GM12878 (cell line): ENCODE data around the gene MRPL33. TPM values are rescaled to one million over a fixed set of nuclear protein-coding genes. Genes with fewer than 3 reads are reported as not detected.
A peak's percentile ranks its signal among the peaks of the same experiment; 100 is the strongest.

ENCODE experiments used
- ATAC-seq: fragments of 200-7000 bp; cut with Tn5 transposase; 3 replicates; pipeline ENCODE4 v1.9.1; 2020; ENCODE audit warnings: mild to moderate bottlenecking, moderate library complexity
- BruUV-seq: library from RNA; stranded (reverse); fragments of 400-500 nt; replicated peaks from 2 replicates; lab custom pipeline; 2021; lab: Mats Ljungman, UMichigan
- CTCF ChIA-PET: fragments of 300-600 bp; sonication (Branson Sonifier 250); formaldehyde crosslinking; extraction: SDS; loops from one replicate; lab custom pipeline; 2021; ENCODE audit warnings: inconsistent platforms; lab: Yijun Ruan, JAX
- POLR2A ChIA-PET: fragments of 350-600 bp; formaldehyde crosslinking; extraction: SDS; loops from one replicate; lab custom pipeline; 2021; ENCODE audit warnings: inconsistent platforms; lab: Charles Lee
- RAD21 ChIA-PET: fragments of 300-600 bp; sonication (Branson Sonifier 250); formaldehyde crosslinking; loops from one replicate; lab custom pipeline; 2023; ENCODE audit warnings: antibody characterized with exemption; ENCODE audit not compliant: unreplicated experiment; lab: Charles Lee
- SMC1A ChIA-PET: fragments of 300-600 bp; sonication (Branson Sonifier 250); formaldehyde crosslinking; loops from one replicate; lab custom pipeline; 2023; ENCODE audit not compliant: unreplicated experiment, uncharacterized antibody; lab: Charles Lee
- DNase-seq: peaks from one replicate; pipeline ENCODE4 v3.0.0-alpha.2; 2011; ENCODE audit warnings: low read depth, low spot score
- FAIRE-seq: peaks from 3 replicates; lab custom pipeline; 2011; peaks lifted over from hg19 to GRCh38; lab: Jason Lieb, UNC
- H2AFZ ChIP-seq: 2 replicates; pipeline ENCODE4 v1.6.0; 2011; ENCODE audit warnings: low read depth, low read length, control low read depth; ENCODE audit not compliant: control insufficient read depth
- H3K27ac ChIP-seq: 2 replicates; pipeline ENCODE4 v1.5.1; 2011; ENCODE audit warnings: control low read depth; ENCODE audit not compliant: control insufficient read depth, insufficient read depth
- H3K27me3 ChIP-seq, 2 experiments: replicated peaks in 1 of 2; 2 replicates each; pipeline versions ENCODE4 v1.6.0 to v1.6.1; 2011; ENCODE audit warnings: low read length in 1 of 2; ENCODE audit not compliant: control insufficient read depth in 2 of 2, insufficient read depth in 2 of 2
- H3K36me3 ChIP-seq, 2 experiments: 2 replicates each; pipeline ENCODE4 v1.5.1; 2011; ENCODE audit warnings: low read length in 1 of 2; ENCODE audit not compliant: control insufficient read depth in 2 of 2, insufficient read depth in 2 of 2
- H3K4me1 ChIP-seq: 2 replicates; pipeline ENCODE4 v1.6.1; 2011; ENCODE audit warnings: mild to moderate bottlenecking, low read length, moderate library complexity, mixed read lengths; ENCODE audit not compliant: control insufficient read depth, insufficient read depth
- H3K4me2 ChIP-seq: 2 replicates; pipeline ENCODE4 v1.6.0; 2011; ENCODE audit warnings: control low read depth; ENCODE audit not compliant: control insufficient read depth, insufficient read depth
- H3K4me3 ChIP-seq: fragments of 200-600 bp; sonication (generic); 2 replicates; pipeline ENCODE4 v1.5.1; 2016
- H3K79me2 ChIP-seq: 2 replicates; pipeline ENCODE4 v1.6.0; 2011; ENCODE audit warnings: low read length; ENCODE audit not compliant: control insufficient read depth, insufficient read depth
- H3K9ac ChIP-seq: 2 replicates; pipeline ENCODE4 v1.8.0; 2011; ENCODE audit warnings: low read length, control low read depth, mixed read lengths; ENCODE audit not compliant: control insufficient read depth, insufficient read depth
- H3K9me3 ChIP-seq: replicated peaks from 3 replicates; pipeline ENCODE4 v1.5.1; 2011; ENCODE audit warnings: mild to moderate bottlenecking, low read length; ENCODE audit not compliant: control insufficient read depth, insufficient read depth
- H4K20me1 ChIP-seq: 2 replicates; pipeline ENCODE4 v1.6.0; 2011; ENCODE audit not compliant: control insufficient read depth, insufficient read depth
- CTCF ChIP-seq, 3 experiments: IDR thresholded peaks in 2 of 3; conservative IDR thresholded peaks in 1 of 3; 2 replicates each; pipeline ENCODE4 v1.5.1; 2011; ENCODE audit warnings: low read depth in 3 of 3, low read length in 3 of 3, mild to moderate bottlenecking in 3 of 3, control low read depth in 2 of 3, moderate library complexity in 2 of 3, inconsistent platforms in 1 of 3, mixed read lengths in 1 of 3; ENCODE audit not compliant: control insufficient read depth in 2 of 3, insufficient read depth in 1 of 3; ENCODE audit errors: extremely low read depth in 1 of 3
- ETV6 ChIP-seq, 2 experiments: fragments of 450-650 bp in 1 of 2; IDR thresholded peaks in 1 of 2; conservative IDR thresholded peaks in 1 of 2; 2 replicates each; pipeline ENCODE4 v1.6.1; 2014; ENCODE audit warnings: antibody characterized with exemption in 1 of 2, borderline replicate concordance in 1 of 2, low read depth in 1 of 2, mild to moderate bottlenecking in 1 of 2, moderate library complexity in 1 of 2
- WGBS: methylation state at CpG from one replicate; pipeline ENCODE4 v1.1.6; 2016; ENCODE audit warnings: low lambda C conversion rate; ENCODE audit not compliant: insufficient replicate concordance, insufficient coverage; ENCODE audit errors: missing lambda C conversion rate; 5-methylcytosine and 5-hydroxymethylcytosine counted together
- in situ Hi-C: fragments of 300-500 bp; cut with MboI; formaldehyde crosslinking; loops from 9 replicates; pipeline ENCODE4 v1.14.3; 2018; ENCODE audit warnings: mixed read lengths
- intact Hi-C: fragments of 100-400 bp; cut with micrococcal nuclease; formaldehyde crosslinking; loops from one replicate; pipeline ENCODE4 v1.14.2; 2022; ENCODE audit not compliant: unreplicated experiment
- polyA plus RNA-seq, 11 experiments: library from polyadenylated mRNA; depleted of rRNA in 4 of 11; unstranded in 6 of 11; stranded (reverse) in 5 of 11; fragments of >200 nt; fragmentation: Nextera tagmentation in 4 of 11; fragmentation: Illumina TruSeq in 1 of 11; extraction: Ambion mirVana in 4 of 11; extraction: Trizol in 1 of 11; gene quantifications; 1 replicate in 1 of 11; 2 replicates in 10 of 11; pipeline versions ENCODE4 v1.2.1 to v1.2.3, GENCODE V29; 2011 to 2016; ENCODE audit warnings: inconsistent platforms in 2 of 11, missing spikeins in 2 of 11, low read depth in 1 of 11
- total RNA-seq, 4 experiments: library from RNA; depleted of rRNA in 3 of 4; stranded (reverse); fragments of >200 nt in 3 of 4; fragmentation: Illumina TruSeq in 1 of 4; extraction: Trizol in 1 of 4; gene quantifications; 2 replicates each; pipeline versions ENCODE4 v1.2.1 to v1.2.3, GENCODE V29; 2013 to 2021

The MRPL33 gene
- total and polyA plus RNA-seq, 10 of the 15 experiments (the other 5 are each of a cell fraction or from before 2014, with no cell fraction given), result 50.1 to 318 (median 160) TPM

GRCh38 chr2:27728081-27728858 is 43.2 kb upstream of the MRPL33 start:
- no peak overlapping the region for H3K9ac ChIP-seq
- no peaks in the 10 kb centered on the region for H4K20me1 ChIP-seq
- ChIA-PET CTCF (interaction anchor here (1.8 kb wide), 2 partner anchors 10 to 14 kb away, joined by 4 to 5 read pairs; no protein-coding TSS in a partner anchor), POLR2A (no interaction called here)
- in situ Hi-C loops, result no loop called here
- FAIRE-seq (no peak), ATAC-seq (no peak)
- no peak for TF ChIP-seq ETV6 (conservative IDR thresholded peaks at IDR 0.05 in 1 of 2, IDR thresholded peaks at IDR 0.05 in 1 of 2; ENCODE audit: borderline replicate concordance in 1 of 2, low read depth in 1 of 2)
- TF ChIP-seq, all 136 proteins: peak for 0
- no peaks in the 10 kb centered on the region for H3K27me3 ChIP-seq
- no peak overlapping the region for H3K27ac ChIP-seq
- H3K4me2 ChIP-seq, result no peak overlapping the region
- H2AFZ ChIP-seq, result no peak overlapping the region
- no TSS peak for BruUV-seq
- peaks cover 3% of the 10 kb centered on the region; the same call in 1 of the 2 replicates for H3K4me1 ChIP-seq
- H3K9me3 ChIP-seq, result no peaks in the 10 kb centered on the region
- RAD21 ChIA-PET, result no interaction called here
- SMC1A ChIA-PET, result no interaction called here
- DNase-seq, result no peak
- no peak overlapping the region for H3K4me3 ChIP-seq
- intact Hi-C loops, result no loop called here
- 32% methylated on average over 5 of the region's 5 CpGs for WGBS
- H3K79me2 ChIP-seq, result no peaks in the 10 kb centered on the region
- H3K36me3 ChIP-seq, result no peaks in the 10 kb centered on the region

GRCh38 chr2:27729198-27729597 is 42.3 kb upstream of the MRPL33 start:
- DNase-seq (no peak), FAIRE-seq (no peak), ATAC-seq (peak; percentile 18; the same call in 1 of the 3 replicates)
- in situ Hi-C loops (no loop called here), intact Hi-C loops (no loop called here)
- ChIA-PET CTCF (interaction anchor here (1.8 kb wide), 1 partner anchor 11 kb away, joined by 4 read pairs; no protein-coding TSS in a partner anchor), POLR2A (no interaction called here), SMC1A (interaction anchor here (1.2 kb wide), 1 partner anchor 104 kb away, joined by 3 read pairs; no protein-coding TSS in a partner anchor), RAD21 (no interaction called here)
- Histone ChIP-seq H4K20me1 (no peaks in the 10 kb centered on the region), H3K79me2 (no peaks in the 10 kb centered on the region), H3K27ac (no peak overlapping the region), H3K36me3 (no peaks in the 10 kb centered on the region), H3K4me2 (no peak overlapping the region), H3K27me3 (no peaks in the 10 kb centered on the region), H3K4me1 (peaks cover 3% of the 10 kb centered on the region; the same call in 1 of the 2 replicates), H2AFZ (no peak overlapping the region), H3K9me3 (no peaks in the 10 kb centered on the region; the same call in 2 of the 3 replicates), H3K9ac (no peak overlapping the region), H3K4me3 (no peak overlapping the region)
- TF ChIP-seq CTCF (IDR thresholded peaks at IDR 0.05 in 2 of 3, conservative IDR thresholded peaks at IDR 0.05 in 1 of 3; ENCODE audit: control insufficient read depth in 2 of 3, extremely low read depth in 1 of 3, insufficient read depth in 1 of 3, low read depth in 3 of 3, low read length in 3 of 3), result no peak
- no TSS peak for BruUV-seq
- 20% methylated on average over 4 of the region's 4 CpGs for WGBS
